Muscle layer of duodenum (tissue), 2 donors: Measurements from ENCODE around the gene USH2A.

Experiments used
- H3K27ac ChIP-seq: one replicate; pipeline ENCODE4 v1.7.0; 2013; ENCODE audit warnings: mild to moderate bottlenecking, low read length
- H3K27me3 ChIP-seq: one replicate; pipeline ENCODE4 v1.7.0; 2013; ENCODE audit warnings: low read depth, mild to moderate bottlenecking, control low read depth, low read length
- H3K36me3 ChIP-seq, 2 donors: one replicate each; pipeline ENCODE4 v1.7.0; 2013; ENCODE audit warnings: low read length in 2 of 2, control low read depth in 1 of 2, mild to moderate bottlenecking in 1 of 2; ENCODE audit not compliant: insufficient read depth in 2 of 2, control insufficient read depth in 1 of 2
- H3K4me1 ChIP-seq, 2 donors: one replicate each; pipeline ENCODE4 v1.7.0; 2013; ENCODE audit warnings: low read length in 2 of 2, mild to moderate bottlenecking in 2 of 2, control low read depth in 1 of 2, moderate library complexity in 1 of 2; ENCODE audit not compliant: insufficient read depth in 2 of 2, control insufficient read depth in 1 of 2
- H3K4me3 ChIP-seq, 2 donors: one replicate each; pipeline ENCODE4 v1.7.0; 2013; ENCODE audit warnings: low read length in 2 of 2, low read depth in 1 of 2, mild to moderate bottlenecking in 1 of 2
- H3K9me3 ChIP-seq, 2 donors: one replicate each; pipeline ENCODE4 v1.7.0; 2013; ENCODE audit warnings: low read length in 2 of 2, control low read depth in 1 of 2, mild to moderate bottlenecking in 1 of 2; ENCODE audit not compliant: control insufficient read depth in 1 of 2
- donor health status: healthy.

USH2A gene

DNA sequence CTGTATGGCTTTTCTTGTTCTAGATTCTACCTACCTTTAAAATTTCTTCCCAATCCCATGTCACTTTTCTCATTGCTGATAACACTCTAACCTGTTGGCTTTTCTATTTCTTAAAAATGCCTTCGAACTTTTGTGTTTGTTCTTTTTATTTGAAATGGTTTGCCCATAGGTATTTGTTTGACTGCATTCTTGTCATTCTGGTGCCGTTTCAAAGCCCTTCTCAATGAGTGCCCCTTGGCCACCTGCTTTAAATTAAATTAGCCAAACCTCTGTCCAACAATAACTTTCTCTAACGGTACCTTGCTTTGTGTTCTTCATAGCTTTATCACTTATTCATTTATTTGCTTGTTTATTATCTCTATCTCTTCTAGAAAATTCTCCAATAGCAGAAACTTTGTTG, 817.2 kb downstream of the USH2A start:
- no peak overlapping the region for H3K4me3 ChIP-seq
- H3K27me3 ChIP-seq = no peaks in the 10 kb centered on the region
- peaks cover 0 to 14% of the 10 kb centered on the region in 2 donors for H3K4me1 ChIP-seq
- peaks cover 13 to 32% of the 10 kb centered on the region in 2 donors for H3K36me3 ChIP-seq
- H3K9me3 ChIP-seq = no peaks in the 10 kb centered on the region
- H3K27ac ChIP-seq = no peak overlapping the region

DNA sequence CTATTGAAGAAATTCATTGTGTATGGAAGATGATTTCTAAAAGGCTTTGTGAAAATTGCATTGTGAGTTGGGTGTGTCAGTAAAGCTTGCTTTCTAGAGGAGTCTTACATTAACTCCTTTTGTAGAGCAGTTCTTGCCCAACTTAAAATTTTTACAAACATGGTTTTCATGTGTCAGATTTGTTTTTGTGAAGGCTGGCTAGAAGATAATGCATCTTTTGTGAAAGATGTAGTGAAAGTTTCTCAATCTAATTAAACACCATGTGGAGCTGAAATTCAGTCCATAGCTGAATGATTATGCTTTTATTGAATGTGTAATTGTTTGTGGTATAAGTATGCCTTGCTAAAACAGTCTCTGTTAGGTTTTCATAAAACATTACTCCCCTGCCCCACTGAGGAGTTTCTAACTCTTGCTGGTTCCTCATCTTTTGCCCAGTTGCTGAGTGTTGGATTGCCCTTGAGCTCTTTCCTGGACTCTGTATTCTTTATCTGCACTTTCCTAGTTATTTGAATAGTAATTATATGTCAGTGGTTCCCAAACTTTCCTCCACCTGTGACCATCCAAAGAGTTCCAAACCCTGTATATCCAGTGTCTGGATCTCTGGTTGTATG, 818.1 kb downstream of the USH2A start:
- Histone ChIP-seq H3K9me3 (no peaks in the 10 kb centered on the region), H3K4me3 (no peak overlapping the region), H3K27ac (no peak overlapping the region), H3K36me3 (peaks cover 11 to 29% of the 10 kb centered on the region in 2 donors), H3K27me3 (no peaks in the 10 kb centered on the region), H3K4me1 (peaks cover 0 to 14% of the 10 kb centered on the region in 2 donors)

DNA sequence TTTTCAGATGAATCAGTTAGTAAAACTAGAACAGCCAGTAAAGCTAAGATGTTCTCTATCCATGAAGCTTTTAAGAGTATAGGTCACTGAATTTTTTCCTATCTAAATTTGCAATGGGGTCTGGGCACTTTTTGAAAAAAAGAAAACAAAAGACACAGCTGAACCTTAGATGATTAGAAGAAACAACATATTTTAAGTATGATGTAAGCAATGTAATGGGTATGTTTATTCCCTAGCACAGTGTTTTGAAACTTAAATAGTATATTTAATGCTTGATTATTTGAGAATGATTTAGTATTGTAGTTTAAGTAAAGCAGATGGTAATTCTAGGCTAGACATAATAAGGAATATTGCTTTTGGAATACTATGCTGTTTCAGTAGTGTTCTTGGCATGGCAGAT, 819.9 kb downstream of the USH2A start:
- no peak overlapping the region for H3K27ac ChIP-seq
- no peaks in the 10 kb centered on the region for H3K9me3 ChIP-seq
- peaks cover 0 to 7% of the 10 kb centered on the region in 2 donors for H3K4me1 ChIP-seq
- peaks cover 0 to 17% of the 10 kb centered on the region in 2 donors for H3K36me3 ChIP-seq
- no peak overlapping the region for H3K4me3 ChIP-seq
- no peaks in the 10 kb centered on the region for H3K27me3 ChIP-seq

DNA sequence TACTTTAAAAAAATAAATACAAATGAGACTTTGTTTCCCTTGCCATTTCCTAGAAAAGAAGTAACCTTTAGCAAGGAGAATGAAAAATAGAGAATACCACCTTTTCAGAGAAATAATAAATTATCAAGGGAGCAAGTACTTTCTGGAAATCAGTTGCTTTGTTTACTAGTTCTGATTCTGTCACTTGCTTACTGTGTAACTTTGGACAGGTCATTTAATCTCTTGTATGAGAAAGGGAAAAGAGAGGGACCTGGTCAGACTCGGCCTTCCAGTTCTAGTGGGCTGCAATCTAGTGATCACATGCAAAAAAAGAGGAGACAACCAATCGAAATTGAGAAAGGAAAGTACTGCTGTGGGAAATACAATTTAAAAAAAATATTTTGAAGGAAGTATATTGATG, 822.0 kb downstream of the USH2A start:
- Histone ChIP-seq H3K36me3 (peaks cover 0 to 17% of the 10 kb centered on the region in 2 donors), H3K27ac (no peak overlapping the region)

DNA sequence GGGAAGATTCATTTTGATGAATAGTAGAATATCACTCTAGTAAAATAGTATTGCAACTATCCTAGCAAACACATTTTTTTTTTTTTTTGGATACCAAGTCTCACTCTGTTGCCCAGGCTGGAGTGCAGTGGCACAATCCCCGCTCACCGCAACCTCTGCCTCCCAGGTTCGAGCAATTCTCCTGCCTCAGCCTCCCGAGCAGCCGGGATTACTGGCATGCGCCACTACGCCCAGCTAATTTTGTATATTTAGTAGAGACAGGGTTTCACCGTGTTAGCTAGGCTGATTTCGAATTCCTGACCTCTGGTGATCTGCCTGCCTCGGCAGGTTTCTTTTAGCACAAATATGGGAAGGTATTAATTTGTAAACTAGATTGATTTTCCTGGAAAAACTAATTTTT, 822.4 kb downstream of the USH2A start:
- H3K9me3 ChIP-seq = no peaks in the 10 kb centered on the region
- H3K27ac ChIP-seq = no peak overlapping the region
- H3K4me3 ChIP-seq = no peak overlapping the region
- no peaks in the 10 kb centered on the region for H3K27me3 ChIP-seq
- peaks cover 0 to 8% of the 10 kb centered on the region in 2 donors for H3K4me1 ChIP-seq
- H3K36me3 ChIP-seq = peaks cover 0 to 17% of the 10 kb centered on the region in 2 donors

More for the DNA sequence above, 822.0 kb downstream of the USH2A start:
- H3K9me3 ChIP-seq = no peaks in the 10 kb centered on the region
- H3K4me1 ChIP-seq = peaks cover 0 to 11% of the 10 kb centered on the region in 2 donors
- H3K27me3 ChIP-seq = no peaks in the 10 kb centered on the region
- H3K4me3 ChIP-seq = no peak overlapping the region

DNA sequence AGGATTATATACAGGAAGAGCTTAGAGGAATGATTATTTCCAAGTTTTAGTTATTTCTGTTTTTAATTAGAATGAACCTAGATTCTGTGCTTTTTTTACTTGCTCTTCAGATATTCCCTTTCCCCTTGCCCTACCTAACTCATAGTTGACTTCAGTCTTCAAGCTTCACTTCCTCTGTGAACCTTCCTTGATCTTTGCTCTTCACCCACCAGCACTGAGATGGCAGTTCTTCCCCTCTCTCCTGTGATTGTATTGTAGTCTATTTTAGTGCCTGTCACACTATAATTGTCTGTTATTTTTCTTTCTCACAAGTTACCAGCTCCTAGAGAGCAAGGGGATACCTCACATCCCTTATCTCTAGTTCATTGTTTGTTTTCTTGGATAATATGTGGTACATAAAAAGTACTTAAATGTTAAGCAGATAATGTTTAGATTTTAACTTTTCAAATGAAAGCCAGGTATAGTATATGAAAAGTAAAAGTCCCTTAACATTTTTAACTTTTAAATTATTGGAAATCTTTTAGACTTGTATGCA, 822.9 kb downstream of the USH2A start:
- H3K4me1 ChIP-seq = peaks cover 0 to 8% of the 10 kb centered on the region in 2 donors
- no peak overlapping the region for H3K4me3 ChIP-seq
- no peaks in the 10 kb centered on the region for H3K9me3 ChIP-seq
- peaks cover 0 to 12% of the 10 kb centered on the region in 2 donors for H3K36me3 ChIP-seq
- H3K27ac ChIP-seq = no peak overlapping the region
- no peaks in the 10 kb centered on the region for H3K27me3 ChIP-seq

DNA sequence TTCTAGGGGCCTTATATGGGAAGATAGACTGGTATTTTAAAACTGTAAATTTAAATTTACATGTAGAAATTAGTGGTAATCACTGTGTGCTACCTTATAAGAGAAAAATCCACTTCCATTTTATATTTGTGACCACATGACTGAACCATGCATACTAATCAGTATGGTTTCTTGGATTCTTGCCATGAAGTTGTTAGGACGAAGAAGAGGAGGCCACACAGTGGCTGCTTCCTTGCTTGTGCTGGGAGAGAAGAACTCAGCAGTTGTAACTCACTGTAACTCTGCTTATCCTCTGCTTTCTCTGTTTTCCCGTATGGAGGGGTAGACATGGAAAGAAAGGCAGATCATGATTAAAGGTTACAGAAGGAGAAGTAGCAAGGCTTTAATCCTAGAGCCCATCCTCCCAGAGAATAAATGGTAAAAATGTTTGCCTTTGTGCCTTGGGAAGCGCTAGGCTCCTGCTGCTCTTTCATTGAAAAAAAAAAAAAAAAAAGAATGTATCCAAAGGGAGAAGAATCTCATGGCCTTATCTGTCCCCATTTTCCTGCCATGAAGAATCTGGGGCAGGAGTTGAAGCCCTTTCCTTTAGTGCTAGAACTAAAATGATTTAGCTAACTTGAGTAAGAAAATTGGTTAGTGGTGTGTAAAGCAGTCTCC, 823.7 kb downstream of the USH2A start:
- no peak overlapping the region for H3K27ac ChIP-seq
- peaks cover 0 to 12% of the 10 kb centered on the region in 2 donors for H3K36me3 ChIP-seq
- no peaks in the 10 kb centered on the region for H3K27me3 ChIP-seq
- H3K4me1 ChIP-seq = peaks cover 0 to 14% of the 10 kb centered on the region in 2 donors
- H3K4me3 ChIP-seq = no peak overlapping the region
- H3K9me3 ChIP-seq = no peaks in the 10 kb centered on the region

DNA sequence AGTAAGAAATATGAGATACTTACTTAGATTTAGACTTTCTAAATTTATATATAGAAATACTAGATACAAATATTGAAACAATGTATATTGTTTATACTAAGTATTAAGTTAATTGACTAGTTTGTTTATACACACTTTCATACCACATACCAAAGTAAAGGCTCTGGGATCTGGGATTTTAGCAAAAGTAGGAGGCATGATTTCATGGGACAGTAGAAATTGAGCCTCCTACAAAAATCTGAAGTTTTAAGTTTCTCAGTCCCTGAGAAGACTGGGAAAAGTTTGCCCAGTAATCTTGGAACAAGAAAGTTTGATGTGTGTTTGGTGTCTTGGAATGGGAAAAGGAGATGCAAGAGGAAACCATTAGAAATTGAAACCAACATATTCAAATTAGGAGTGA, 825.3 kb downstream of the USH2A start:
- Histone ChIP-seq H3K4me3 (no peak overlapping the region), H3K27ac (no peak overlapping the region), H3K27me3 (no peaks in the 10 kb centered on the region), H3K36me3 (peaks cover 0 to 13% of the 10 kb centered on the region in 2 donors), H3K9me3 (no peaks in the 10 kb centered on the region), H3K4me1 (peaks cover 0 to 20% of the 10 kb centered on the region in 2 donors)

DNA sequence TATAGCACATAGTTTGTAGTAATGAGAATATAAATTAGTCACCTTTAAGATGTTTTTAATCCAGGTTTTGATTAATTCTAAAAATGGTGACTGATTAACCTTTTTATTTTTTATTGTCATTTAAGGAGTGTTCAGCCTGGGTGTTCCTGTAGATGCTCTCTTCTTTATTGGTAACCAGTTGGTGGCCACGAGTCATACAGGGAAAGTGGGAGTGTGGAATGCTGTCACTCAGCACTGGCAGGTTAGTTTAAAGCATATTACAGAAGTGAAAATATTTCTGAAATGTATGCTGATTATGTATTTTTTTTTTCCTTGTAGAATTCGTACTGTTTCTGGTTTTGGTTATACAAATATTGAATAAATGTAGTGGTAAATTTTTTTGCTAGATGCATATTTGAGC, 828.0 kb downstream of the USH2A start:
- no peaks in the 10 kb centered on the region for H3K27me3 ChIP-seq
- no peak overlapping the region for H3K27ac ChIP-seq
- no peaks in the 10 kb centered on the region for H3K9me3 ChIP-seq
- peaks cover 0 to 18% of the 10 kb centered on the region in 2 donors for H3K4me1 ChIP-seq
- peaks cover 2 to 4% of the 10 kb centered on the region in 2 donors for H3K36me3 ChIP-seq
- H3K4me3 ChIP-seq = no peak overlapping the region

DNA sequence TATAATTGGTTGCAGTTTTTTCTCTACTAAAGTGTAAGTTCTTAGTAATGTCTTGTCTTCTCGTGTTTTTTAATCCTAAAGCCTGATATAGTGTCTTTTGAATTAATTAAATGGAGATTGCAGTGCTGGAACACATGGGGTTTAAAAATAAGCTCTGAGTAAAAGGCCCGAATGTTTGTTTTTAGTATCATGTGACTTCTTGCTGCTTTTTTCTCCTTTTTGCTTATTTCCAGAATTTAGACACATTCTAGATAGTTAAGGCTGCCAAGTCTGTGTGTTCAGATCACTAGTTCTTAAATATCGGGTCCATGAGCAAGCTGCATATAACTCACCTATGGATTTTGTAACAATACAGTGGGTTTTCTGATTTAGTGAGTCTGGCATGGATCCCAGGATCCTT, 828.6 kb downstream of the USH2A start:
- Histone ChIP-seq H3K9me3 (no peaks in the 10 kb centered on the region), H3K27me3 (no peaks in the 10 kb centered on the region), H3K36me3 (peaks cover 4 to 8% of the 10 kb centered on the region in 2 donors), H3K4me3 (no peak overlapping the region), H3K27ac (no peak overlapping the region), H3K4me1 (peaks cover 0 to 18% of the 10 kb centered on the region in 2 donors)

DNA sequence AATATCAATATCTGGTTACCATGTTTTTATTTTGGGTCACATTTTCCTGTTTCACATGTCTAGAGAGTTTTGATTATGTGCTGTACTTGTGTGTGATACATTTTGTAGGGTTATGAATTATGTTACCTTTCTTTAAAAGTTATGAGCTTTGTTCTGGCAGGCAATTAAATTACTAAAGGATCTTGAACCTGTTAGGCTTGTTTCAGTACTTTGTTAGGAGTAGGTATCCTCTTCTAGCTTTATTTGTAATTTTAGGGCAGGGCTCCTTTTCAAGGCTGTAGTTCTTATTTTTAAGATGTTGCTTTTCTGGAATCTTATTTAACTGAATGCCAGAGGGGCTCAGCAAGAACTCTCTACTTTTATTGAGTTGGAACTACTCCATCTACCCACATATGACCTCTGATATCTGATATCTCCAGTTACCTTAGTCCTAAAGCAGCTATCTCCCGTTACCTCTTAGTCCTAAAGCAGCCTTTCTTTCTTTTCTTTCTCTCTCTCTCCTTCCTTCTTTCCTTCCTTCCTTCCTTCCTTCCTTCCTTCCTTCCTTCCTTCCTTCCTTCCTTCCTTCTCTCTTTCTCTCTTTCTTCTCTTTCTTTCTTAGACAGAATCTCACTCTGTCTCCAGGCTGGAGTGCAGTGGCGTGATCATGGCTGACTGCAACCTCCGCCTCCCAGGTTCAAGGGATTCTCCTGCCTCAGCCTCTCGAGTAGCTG, 832.3 kb downstream of the USH2A start:
- peaks cover 0 to 13% of the 10 kb centered on the region in 2 donors for H3K4me1 ChIP-seq
- H3K4me3 ChIP-seq = no peak overlapping the region
- no peak overlapping the region for H3K27ac ChIP-seq
- peaks cover 8 to 24% of the 10 kb centered on the region in 2 donors for H3K36me3 ChIP-seq
- H3K27me3 ChIP-seq = no peaks in the 10 kb centered on the region
- H3K9me3 ChIP-seq = no peaks in the 10 kb centered on the region
